Neutrophil (primary cell): ENCODE measurements around the gene SEMA3D.

ENCODE experiments used
- H3K27ac ChIP-seq: fragments of 200-600 bp; sonication (generic); 2 replicates; pipeline ENCODE4 v1.5.1; 2016; ENCODE audit warnings: mild to moderate bottlenecking, moderate library complexity
- H3K27me3 ChIP-seq: fragments of 200-600 bp; sonication (generic); 2 replicates; pipeline ENCODE4 v1.6.0; 2016; ENCODE audit warnings: mild to moderate bottlenecking
- H3K36me3 ChIP-seq: fragments of 200-600 bp; sonication (generic); 2 replicates; pipeline ENCODE4 v1.5.1; 2017
- H3K4me1 ChIP-seq, 2 experiments: fragments of 200-600 bp in 1 of 2; sonication (generic) in 1 of 2; 1 replicate in 1 of 2; 2 replicates in 1 of 2; pipeline versions ENCODE4 v1.5.1 to v1.6.1; 2013 to 2016; ENCODE audit warnings: low read depth in 1 of 2, low read length in 1 of 2, mild to moderate bottlenecking in 1 of 2, moderate library complexity in 1 of 2; ENCODE audit not compliant: control insufficient read depth in 1 of 2, insufficient read depth in 1 of 2
- H3K4me3 ChIP-seq, 2 experiments: fragments of 200-600 bp in 1 of 2; sonication (generic) in 1 of 2; 1 replicate in 1 of 2; 2 replicates in 1 of 2; pipeline ENCODE4 v1.5.1; 2013 to 2016; ENCODE audit warnings: low read depth in 1 of 2, low read length in 1 of 2, mild to moderate bottlenecking in 1 of 2, moderate library complexity in 1 of 2
- H3K9me3 ChIP-seq: fragments of 200-600 bp; sonication (generic); 2 replicates; pipeline ENCODE4 v1.5.1; 2016
- TF ChIP-seq, protein P1 (sequence below): fragments of 200-600 bp; sonication (generic); IDR thresholded peaks from 2 replicates; pipeline ENCODE4 v1.5.1; 2016; ENCODE audit warnings: antibody characterized with exemption

Gene SEMA3D

GRCh38 chr7:85119934-85120333, 66.9 kb downstream of the SEMA3D start:
- Histone ChIP-seq H3K9me3 (no peaks in the 10 kb centered on the region), H3K36me3 (no peaks in the 10 kb centered on the region), H3K27me3 (no peaks in the 10 kb centered on the region), H3K4me3 (no peak overlapping the region), H3K4me1 (no peaks in the 10 kb centered on the region), H3K27ac (no peak overlapping the region)
- TF ChIP-seq, protein P1, sequence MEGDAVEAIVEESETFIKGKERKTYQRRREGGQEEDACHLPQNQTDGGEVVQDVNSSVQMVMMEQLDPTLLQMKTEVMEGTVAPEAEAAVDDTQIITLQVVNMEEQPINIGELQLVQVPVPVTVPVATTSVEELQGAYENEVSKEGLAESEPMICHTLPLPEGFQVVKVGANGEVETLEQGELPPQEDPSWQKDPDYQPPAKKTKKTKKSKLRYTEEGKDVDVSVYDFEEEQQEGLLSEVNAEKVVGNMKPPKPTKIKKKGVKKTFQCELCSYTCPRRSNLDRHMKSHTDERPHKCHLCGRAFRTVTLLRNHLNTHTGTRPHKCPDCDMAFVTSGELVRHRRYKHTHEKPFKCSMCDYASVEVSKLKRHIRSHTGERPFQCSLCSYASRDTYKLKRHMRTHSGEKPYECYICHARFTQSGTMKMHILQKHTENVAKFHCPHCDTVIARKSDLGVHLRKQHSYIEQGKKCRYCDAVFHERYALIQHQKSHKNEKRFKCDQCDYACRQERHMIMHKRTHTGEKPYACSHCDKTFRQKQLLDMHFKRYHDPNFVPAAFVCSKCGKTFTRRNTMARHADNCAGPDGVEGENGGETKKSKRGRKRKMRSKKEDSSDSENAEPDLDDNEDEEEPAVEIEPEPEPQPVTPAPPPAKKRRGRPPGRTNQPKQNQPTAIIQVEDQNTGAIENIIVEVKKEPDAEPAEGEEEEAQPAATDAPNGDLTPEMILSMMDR, result no peak

DNA sequence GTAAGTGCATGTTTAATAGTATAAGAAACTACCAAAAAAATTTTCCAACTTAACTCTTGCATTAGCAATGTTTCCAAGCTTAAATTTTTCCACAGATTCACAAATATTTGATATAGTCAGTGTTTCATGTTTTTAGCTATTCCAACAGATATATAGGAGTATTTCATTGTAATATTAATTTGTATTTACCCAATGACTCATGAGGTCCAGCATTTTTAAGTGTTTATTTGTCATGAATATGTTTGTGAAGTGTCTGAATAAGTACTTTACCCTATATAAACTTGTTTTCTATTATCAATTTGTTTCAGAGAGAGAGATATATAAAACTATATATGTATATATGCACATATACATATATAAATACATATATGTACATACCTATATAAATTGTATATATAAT, 71.0 kb downstream of the SEMA3D start:
- Histone ChIP-seq H3K4me3 (no peak overlapping the region), H3K9me3 (no peaks in the 10 kb centered on the region), H3K27me3 (no peaks in the 10 kb centered on the region), H3K36me3 (no peaks in the 10 kb centered on the region), H3K27ac (no peak overlapping the region), H3K4me1 (no peaks in the 10 kb centered on the region)
- TF ChIP-seq, protein P1, result no peak

- Histone ChIP-seq H3K9me3 (no peaks in the 10 kb centered on the region), H3K36me3 (no peaks in the 10 kb centered on the region), H3K27me3 (no peaks in the 10 kb centered on the region), H3K4me3 (no peak overlapping the region), H3K27ac (no peak overlapping the region), H3K4me1 (no peaks in the 10 kb centered on the region)
- TF ChIP-seq, protein P1, result no peak
Observed at GRCh38 chr7:85115006-85115405, 71.8 kb downstream of the SEMA3D start.

DNA sequence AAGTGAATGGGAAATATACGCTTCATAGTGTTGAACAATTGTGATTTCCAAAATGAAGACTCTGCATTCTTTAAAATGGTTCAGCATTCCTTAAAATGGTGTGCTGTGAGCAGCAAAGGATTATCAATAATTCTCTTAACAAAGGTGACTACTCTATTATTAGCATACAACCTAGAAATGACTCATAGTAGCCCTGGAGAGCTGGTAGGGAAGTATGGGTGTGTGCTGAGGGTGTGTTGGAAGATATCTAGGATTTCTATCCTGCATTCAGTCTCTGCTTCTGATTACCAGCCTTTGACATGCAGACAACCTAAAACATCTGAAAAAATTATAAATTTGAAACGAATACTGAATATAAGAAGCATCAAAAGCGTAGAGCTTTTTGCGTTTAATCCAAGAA, 72.5 kb downstream of the SEMA3D start:
- TF ChIP-seq, protein P1, result no peak
- no peak overlapping the region for H3K4me3 ChIP-seq
- no peaks in the 10 kb centered on the region for H3K27me3 ChIP-seq
- H3K9me3 ChIP-seq, result no peaks in the 10 kb centered on the region
- H3K4me1 ChIP-seq, result no peaks in the 10 kb centered on the region
- H3K27ac ChIP-seq, result no peak overlapping the region
- no peaks in the 10 kb centered on the region for H3K36me3 ChIP-seq

DNA sequence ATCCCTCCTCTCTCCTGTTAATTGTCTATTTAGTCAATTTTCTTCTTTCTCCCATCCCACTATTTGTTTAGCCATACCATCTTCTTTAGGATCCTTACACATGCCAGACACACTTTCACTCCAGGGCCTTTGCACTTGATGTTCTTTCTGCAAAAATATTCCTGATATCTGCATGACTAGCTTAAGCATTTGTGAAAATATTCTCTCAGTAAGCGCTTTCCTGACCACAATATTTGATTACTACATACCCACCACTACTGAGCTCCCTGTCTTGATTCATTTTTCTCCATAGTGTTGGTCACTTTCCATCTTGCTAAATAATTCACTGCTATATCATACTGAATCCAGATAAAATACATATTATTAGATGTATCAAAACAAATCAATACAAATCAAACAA, 75.1 kb downstream of the SEMA3D start:
- Histone ChIP-seq H3K4me1 (no peaks in the 10 kb centered on the region), H3K36me3 (no peaks in the 10 kb centered on the region), H3K9me3 (no peaks in the 10 kb centered on the region), H3K27me3 (no peaks in the 10 kb centered on the region), H3K4me3 (no peak overlapping the region), H3K27ac (no peak overlapping the region)
- TF ChIP-seq, protein P1, result no peak

- Histone ChIP-seq H3K9me3 (no peaks in the 10 kb centered on the region), H3K36me3 (no peaks in the 10 kb centered on the region), H3K4me3 (no peak overlapping the region), H3K27ac (no peak overlapping the region), H3K4me1 (no peaks in the 10 kb centered on the region), H3K27me3 (no peaks in the 10 kb centered on the region)
- TF ChIP-seq, protein P1, result no peak
Observed at GRCh38 chr7:85106719-85107118, 80.1 kb downstream of the SEMA3D start.
